T-helper 22 cell (primary cell): Measurements from ENCODE around the gene C8A.

ENCODE experiments used
- DNase-seq: peaks from one replicate; pipeline ENCODE4 v3.0.0-alpha.2; 2020; ENCODE audit warnings: low read depth

C8A gene

GRCh38 chr1:56894014-56894413 lies 39.4 kb downstream of the C8A start:
- no peak for DNase-seq

- DNase-seq, result no peak
Observed at GRCh38 chr1:56897150-56898004, 42.8 kb downstream of the C8A start.

GRCh38 chr1:56898005-56898373 lies 43.4 kb downstream of the C8A start:
- no peak for DNase-seq

GRCh38 chr1:56898879-56899278 lies 44.3 kb downstream of the C8A start:
- no peak for DNase-seq

GRCh38 chr1:56901716-56902115 lies 47.1 kb downstream of the C8A start:
- no peak for DNase-seq

- no peak for DNase-seq
Observed at GRCh38 chr1:56903778-56904177, 49.2 kb downstream of the C8A start.

GRCh38 chr1:56904663-56905397 lies 50.2 kb downstream of the C8A start:
- DNase-seq, result no peak

- no peak for DNase-seq
Observed at GRCh38 chr1:56905667-56906066, 51.1 kb downstream of the C8A start.

GRCh38 chr1:56908619-56909221 lies 54.1 kb downstream of the C8A start:
- DNase-seq, result no peak

GRCh38 chr1:56910441-56910985 lies 55.9 kb downstream of the C8A start:
- no peak for DNase-seq

GRCh38 chr1:56911098-56911938 lies 56.7 kb downstream of the C8A start:
- DNase-seq, result no peak

GRCh38 chr1:56912325-56912724 lies 57.7 kb downstream of the C8A start:
- no peak for DNase-seq

GRCh38 chr1:56915960-56916359 lies 61.4 kb downstream of the C8A start:
- no peak for DNase-seq

GRCh38 chr1:56916630-56917029 lies 62.0 kb downstream of the C8A start:
- no peak for DNase-seq

GRCh38 chr1:56917356-56917755 lies 62.8 kb downstream of the C8A start:
- DNase-seq, result no peak

- no peak for DNase-seq
Observed at GRCh38 chr1:56920591-56921001, 66.0 kb downstream of the C8A start.

- DNase-seq, result no peak
Observed at GRCh38 chr1:56921479-56921878, 66.9 kb downstream of the C8A start.

GRCh38 chr1:56922070-56922469 lies 67.5 kb downstream of the C8A start:
- DNase-seq, result no peak

- DNase-seq, result no peak
Observed at GRCh38 chr1:56922507-56922906, 67.9 kb downstream of the C8A start.

GRCh38 chr1:56923201-56923600 lies 68.6 kb downstream of the C8A start:
- DNase-seq, result no peak

- DNase-seq, result no peak
Observed at GRCh38 chr1:56924116-56924515, 69.5 kb downstream of the C8A start.

GRCh38 chr1:56925193-56925592 lies 70.6 kb downstream of the C8A start:
- DNase-seq, result no peak
